Natural killer cell (primary cell): Measurements from ENCODE around the gene CDCA3. TPM values are rescaled to one million over a fixed set of nuclear protein-coding genes. Genes with fewer than 3 reads are reported as not detected.

ENCODE experiments used
- ATAC-seq, 3 donors: fragments of 150-1000 bp in 2 of 3; fragments of 200-7000 bp in 1 of 3; cut with Tn5 transposase; 1 replicate in 1 of 3; 2 replicates in 2 of 3; pipeline ENCODE4 v1.10.0; 2021; ENCODE audit warnings: mild to moderate bottlenecking in 2 of 3, moderate library complexity in 2 of 3
- DNase-seq, 2 donors: peaks; one replicate each; pipeline versions ENCODE4 v3.0.0 to v3.0.0-alpha.2; 2013 to 2021; ENCODE audit warnings: mixed read lengths in 1 of 2
- H3K27ac ChIP-seq: one replicate; pipeline ENCODE4 v1.5.1; 2013; ENCODE audit warnings: mild to moderate bottlenecking, low read length
- H3K27me3 ChIP-seq: one replicate; pipeline ENCODE4 v1.6.1; 2013; ENCODE audit warnings: low read length; ENCODE audit not compliant: control insufficient read depth, insufficient read depth
- H3K36me3 ChIP-seq: one replicate; pipeline ENCODE4 v1.6.1; 2013; ENCODE audit warnings: low read length; ENCODE audit not compliant: control insufficient read depth, insufficient read depth
- H3K4me1 ChIP-seq: one replicate; pipeline ENCODE4 v1.6.1; 2013; ENCODE audit warnings: low read length; ENCODE audit not compliant: control insufficient read depth, insufficient read depth
- H3K4me3 ChIP-seq: one replicate; pipeline ENCODE4 v1.5.1; 2013; ENCODE audit warnings: low read length
- H3K9me3 ChIP-seq: one replicate; pipeline ENCODE4 v1.6.1; 2013; ENCODE audit warnings: low read length; ENCODE audit not compliant: control insufficient read depth, insufficient read depth
- H3K27ac Mint-ChIP-seq, 2 donors: one replicate each; pipeline ENCODE4 v1.8.0; 2022; ENCODE audit warnings: mild to moderate bottlenecking in 2 of 2, mixed read lengths in 2 of 2, moderate library complexity in 1 of 2
- H3K27me3 Mint-ChIP-seq, 2 donors: one replicate each; pipeline ENCODE4 v1.8.0; 2022; ENCODE audit warnings: low read depth in 2 of 2, mixed read lengths in 2 of 2
- H3K36me3 Mint-ChIP-seq: one replicate; pipeline ENCODE4 v1.8.0; 2022; ENCODE audit warnings: mixed read lengths
- H3K4me1 Mint-ChIP-seq, 2 donors: one replicate each; pipeline ENCODE4 v1.8.0; 2022; ENCODE audit warnings: mixed read lengths in 2 of 2
- H3K4me3 Mint-ChIP-seq: one replicate; pipeline ENCODE4 v1.8.0; 2022; ENCODE audit warnings: mild to moderate bottlenecking, moderate library complexity, mixed read lengths
- H3K9me3 Mint-ChIP-seq, 2 donors: one replicate each; pipeline ENCODE4 v1.8.0; 2022; ENCODE audit warnings: mixed read lengths in 2 of 2
- WGBS: methylation state at CpG from one replicate; pipeline ENCODE4 v1.1.7; 2013; ENCODE audit warnings: missing lambda C conversion rate; ENCODE audit not compliant: insufficient coverage; 5-methylcytosine and 5-hydroxymethylcytosine counted together
- intact Hi-C: fragments of 100-400 bp; cut with micrococcal nuclease; formaldehyde crosslinking; loops from one replicate; pipeline ENCODE4 v1.14.2; 2022
- total RNA-seq, 4 donors: library from RNA; stranded (reverse); fragments of 120-200 nt in 1 of 4; gene quantifications; one replicate each; pipeline versions ENCODE4 v1.2.3 to v1.2.4, GENCODE V29; 2013 to 2022
- TF ChIP-seq, protein P1 (sequence below): fragments of 200-600 bp; IDR thresholded peaks from one replicate; pipeline ENCODE4 v1.8.0; 2022; ENCODE audit warnings: antibody characterized with exemption

Gene CDCA3
- total RNA-seq, 3 donors from 2014 or later (not counting 1 experiment from before 2014, with no cell fraction given) = 1.4 to 3.3 (median 1.4) TPM

DNA sequence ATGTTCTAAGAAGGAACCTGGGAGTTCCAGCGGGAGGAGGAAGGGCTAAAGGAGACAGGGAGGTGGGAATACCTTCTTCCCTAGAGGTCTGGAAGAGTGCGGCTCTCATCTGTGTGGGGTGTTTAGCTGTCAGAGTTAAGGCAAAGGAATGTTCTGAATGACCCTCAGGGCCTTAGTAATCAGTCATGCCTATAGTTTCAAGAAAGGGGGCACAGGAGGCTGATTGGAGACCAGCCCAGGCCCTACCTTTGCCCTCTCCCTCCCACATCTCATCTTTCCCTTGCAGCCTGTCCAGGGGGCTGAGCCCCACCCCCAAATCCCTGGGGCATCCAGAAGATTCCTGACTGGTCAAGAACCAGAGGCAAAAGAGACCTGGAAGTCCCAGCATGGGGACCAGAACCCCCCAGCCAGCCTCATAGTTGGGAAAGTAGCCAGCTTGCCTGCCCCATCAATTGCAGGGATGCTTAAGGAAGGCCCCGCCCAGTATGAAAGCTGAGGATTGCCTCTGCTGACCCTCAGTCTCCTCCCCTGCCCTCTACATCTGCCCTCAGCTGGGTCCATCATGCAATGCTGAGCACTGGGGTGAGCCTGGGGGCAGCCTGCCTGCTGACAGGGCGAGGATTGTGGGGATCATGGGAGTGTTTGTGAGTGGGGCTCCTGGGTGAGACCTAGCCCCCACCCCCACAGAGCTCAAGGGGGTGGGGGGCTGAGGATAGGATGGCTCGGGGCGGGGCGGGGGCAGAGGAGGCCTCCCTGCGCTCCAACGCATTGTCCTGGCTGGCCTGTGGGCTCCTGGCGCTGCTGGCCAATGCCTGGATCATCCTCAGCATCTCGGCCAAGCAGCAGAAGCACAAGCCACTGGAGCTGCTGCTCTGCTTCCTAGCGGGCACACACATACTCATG is 27.7 kb downstream of the CDCA3 start:
- intact Hi-C loops = no loop called here
- H3K27me3 ChIP-seq = peaks cover 40% of the 10 kb centered on the region
- WGBS = 82% methylated on average over 12 of the region's 12 CpGs

DNA sequence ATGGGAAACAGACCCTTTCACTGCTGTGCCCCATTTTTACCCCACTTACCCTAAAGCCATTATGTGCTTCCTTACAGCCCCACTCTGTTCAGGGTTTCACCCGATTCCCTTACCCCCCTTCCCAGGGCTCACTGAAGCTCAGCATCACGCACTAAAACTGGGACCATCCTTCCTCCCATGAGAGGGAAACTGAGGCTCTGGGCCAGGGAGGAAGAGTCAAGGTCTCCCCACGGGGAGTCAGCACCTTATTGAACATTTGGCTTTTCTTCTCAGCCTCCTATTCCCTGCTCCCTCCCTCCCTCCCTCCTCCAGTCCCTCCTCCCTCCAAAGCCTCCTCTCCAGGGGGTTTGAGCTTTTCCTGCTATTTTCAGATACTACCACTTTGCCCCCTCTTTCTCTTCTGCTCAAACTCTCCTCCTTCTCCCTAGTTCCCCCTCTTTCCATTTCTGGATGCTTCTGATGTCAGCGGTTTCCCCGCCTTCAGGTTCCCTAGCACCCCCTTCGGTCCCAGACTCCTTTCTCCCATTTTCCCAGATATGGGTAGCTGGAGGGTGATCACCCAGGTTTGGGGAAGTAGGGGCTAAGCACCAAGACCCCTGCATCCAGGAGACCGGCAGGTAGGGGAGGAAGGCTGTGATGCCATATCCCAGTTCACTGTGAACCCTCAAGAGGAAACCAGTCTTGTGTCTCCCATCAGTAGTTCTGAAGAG is 28.5 kb downstream of the CDCA3 start:
- no peak overlapping the region for H3K27ac ChIP-seq
- intact Hi-C loops = no loop called here
- WGBS = 77% methylated on average over 5 of the region's 7 CpGs
- DNase-seq (no peak), ATAC-seq (no peak)
- H3K9me3 ChIP-seq = no peaks in the 10 kb centered on the region
- Mint-ChIP-seq H3K4me1 (peaks cover 5 to 21% of the 10 kb centered on the region in 2 donors), H3K4me3 (no peak overlapping the region), H3K27me3 (peaks cover 44 to 61% of the 10 kb centered on the region in 2 donors), H3K9me3 (no peaks in the 10 kb centered on the region), H3K27ac (no peak overlapping the region), H3K36me3 (no peaks in the 10 kb centered on the region)
- H3K4me3 ChIP-seq = no peak overlapping the region
- H3K27me3 ChIP-seq = peaks cover 36% of the 10 kb centered on the region
- H3K36me3 ChIP-seq = no peaks in the 10 kb centered on the region
- TF ChIP-seq, protein P1, sequence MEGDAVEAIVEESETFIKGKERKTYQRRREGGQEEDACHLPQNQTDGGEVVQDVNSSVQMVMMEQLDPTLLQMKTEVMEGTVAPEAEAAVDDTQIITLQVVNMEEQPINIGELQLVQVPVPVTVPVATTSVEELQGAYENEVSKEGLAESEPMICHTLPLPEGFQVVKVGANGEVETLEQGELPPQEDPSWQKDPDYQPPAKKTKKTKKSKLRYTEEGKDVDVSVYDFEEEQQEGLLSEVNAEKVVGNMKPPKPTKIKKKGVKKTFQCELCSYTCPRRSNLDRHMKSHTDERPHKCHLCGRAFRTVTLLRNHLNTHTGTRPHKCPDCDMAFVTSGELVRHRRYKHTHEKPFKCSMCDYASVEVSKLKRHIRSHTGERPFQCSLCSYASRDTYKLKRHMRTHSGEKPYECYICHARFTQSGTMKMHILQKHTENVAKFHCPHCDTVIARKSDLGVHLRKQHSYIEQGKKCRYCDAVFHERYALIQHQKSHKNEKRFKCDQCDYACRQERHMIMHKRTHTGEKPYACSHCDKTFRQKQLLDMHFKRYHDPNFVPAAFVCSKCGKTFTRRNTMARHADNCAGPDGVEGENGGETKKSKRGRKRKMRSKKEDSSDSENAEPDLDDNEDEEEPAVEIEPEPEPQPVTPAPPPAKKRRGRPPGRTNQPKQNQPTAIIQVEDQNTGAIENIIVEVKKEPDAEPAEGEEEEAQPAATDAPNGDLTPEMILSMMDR = no peak
- H3K4me1 ChIP-seq = peaks cover 14% of the 10 kb centered on the region

More for the DNA sequence above, 27.7 kb downstream of the CDCA3 start:
- H3K4me1 Mint-ChIP-seq = peaks cover 11 to 28% of the 10 kb centered on the region in 2 donors
- H3K9me3 Mint-ChIP-seq = no peaks in the 10 kb centered on the region
- TF ChIP-seq, protein P1 = no peak
- Histone ChIP-seq H3K36me3 (no peaks in the 10 kb centered on the region), H3K4me1 (peaks cover 20% of the 10 kb centered on the region), H3K4me3 (no peak overlapping the region), H3K9me3 (no peaks in the 10 kb centered on the region), H3K27ac (no peak overlapping the region)
- no peak overlapping the region for H3K4me3 Mint-ChIP-seq
- DNase-seq (no peak), ATAC-seq (no peak)
- peaks cover 50 to 62% of the 10 kb centered on the region in 2 donors for H3K27me3 Mint-ChIP-seq
- H3K27ac Mint-ChIP-seq = no peak overlapping the region
- H3K36me3 Mint-ChIP-seq = no peaks in the 10 kb centered on the region

DNA sequence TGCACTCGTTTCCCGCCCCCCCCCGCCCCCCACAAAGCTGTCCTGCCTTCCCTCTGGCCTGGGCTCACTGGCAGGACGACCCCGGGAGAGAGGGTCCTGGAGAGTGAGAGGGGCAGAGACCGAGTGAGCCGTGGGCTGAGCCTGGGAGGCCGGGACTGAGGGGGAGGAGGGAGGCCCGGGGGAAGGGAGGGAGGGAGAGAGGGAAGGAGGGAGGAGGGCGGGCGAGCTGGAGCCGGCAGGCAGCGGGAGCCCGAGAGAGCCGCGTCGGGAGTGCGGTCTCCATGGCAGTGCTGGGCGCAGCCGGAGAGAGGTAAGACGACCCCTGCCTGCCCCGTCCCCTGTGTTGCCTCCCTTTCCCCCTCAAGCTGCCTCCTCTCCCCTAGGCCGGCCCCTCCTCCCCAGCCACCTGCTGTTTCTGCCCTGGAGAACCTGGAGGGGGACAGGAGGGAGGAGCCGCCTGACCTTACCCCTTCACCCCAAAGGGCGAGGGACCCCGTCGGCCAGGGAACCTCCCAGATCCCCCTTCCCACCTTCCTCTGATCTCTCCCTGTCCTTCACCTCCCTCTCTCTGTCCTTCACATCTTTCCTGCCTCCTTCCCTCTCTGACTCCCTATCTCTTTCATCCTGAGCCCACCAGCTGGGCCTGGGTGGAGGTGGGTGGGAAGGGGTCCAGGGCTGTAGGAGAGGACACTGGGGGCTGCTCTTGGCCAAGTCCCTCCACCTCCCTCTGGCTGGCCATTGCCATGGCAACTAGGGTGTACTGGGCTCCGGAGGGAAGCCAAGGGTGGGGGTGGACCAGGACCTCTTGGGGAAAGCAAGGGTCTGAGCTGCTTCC is 29.3 kb downstream of the CDCA3 start, which contains the start of gene GPR162:
Gene GPR162 (plus strand): TSS at position 231 of the 835 bp plus-strand sequence. CDS start 2,078 bp downstream, outside the sequence.
- no peak within 1 kb of the TSS for H3K4me3 ChIP-seq
- peaks cover 14% of the 10 kb centered on the region for H3K4me1 ChIP-seq
- Mint-ChIP-seq H3K4me3 (peak within 1 kb of the TSS; percentile 39), H3K27ac (no peak within 1 kb of the TSS), H3K4me1 (peaks cover 0 to 15% of the 10 kb centered on the region in 2 donors), H3K36me3 (no peaks in the 10 kb centered on the region), H3K9me3 (no peaks in the 10 kb centered on the region), H3K27me3 (peaks cover 36 to 54% of the 10 kb centered on the region in 2 donors)
- H3K27me3 ChIP-seq = peaks cover 28% of the 10 kb centered on the region
- H3K9me3 ChIP-seq = no peaks in the 10 kb centered on the region
- TF ChIP-seq, protein P1 = no peak
- 2% methylated on average over 25 of the region's 28 CpGs for WGBS
- no peak for ATAC-seq
- H3K36me3 ChIP-seq = no peaks in the 10 kb centered on the region
- no peak within 1 kb of the TSS for H3K27ac ChIP-seq
- DNase-seq = peak in 1 of 2 donors; percentile 33
- intact Hi-C loops = no loop called here
